GM12872 (cell line): ENCODE results near the gene LHFPL2.

Experiments
- TF ChIP-seq, protein P1 (sequence below): IDR thresholded peaks from 3 replicates; pipeline ENCODE4 v1.5.1; 2011; ENCODE audit warnings: low read depth, mild to moderate bottlenecking, low read length, moderate library complexity; ENCODE audit not compliant: insufficient read depth

The LHFPL2 gene

DNA sequence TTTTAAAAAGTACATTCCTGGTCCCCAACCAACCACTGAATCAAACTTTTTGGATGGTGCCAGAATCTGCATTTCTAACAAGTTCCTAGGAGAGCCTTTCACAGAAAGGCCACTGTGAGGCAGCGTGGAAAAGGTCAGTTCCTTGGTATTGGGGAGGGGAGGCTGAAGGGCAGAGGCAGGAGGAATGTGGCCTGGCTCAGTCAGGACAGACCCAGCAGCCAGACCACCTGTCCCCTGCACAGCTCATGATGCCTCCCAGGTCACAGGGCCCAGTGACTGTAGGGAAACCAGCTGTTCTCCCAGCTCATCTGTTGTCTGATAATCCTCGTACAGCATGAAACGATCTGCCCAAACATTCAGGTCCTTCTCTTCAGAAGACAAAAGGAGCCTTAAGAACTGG is 132.9 kb downstream of the LHFPL2 start:
- TF ChIP-seq, protein P1, sequence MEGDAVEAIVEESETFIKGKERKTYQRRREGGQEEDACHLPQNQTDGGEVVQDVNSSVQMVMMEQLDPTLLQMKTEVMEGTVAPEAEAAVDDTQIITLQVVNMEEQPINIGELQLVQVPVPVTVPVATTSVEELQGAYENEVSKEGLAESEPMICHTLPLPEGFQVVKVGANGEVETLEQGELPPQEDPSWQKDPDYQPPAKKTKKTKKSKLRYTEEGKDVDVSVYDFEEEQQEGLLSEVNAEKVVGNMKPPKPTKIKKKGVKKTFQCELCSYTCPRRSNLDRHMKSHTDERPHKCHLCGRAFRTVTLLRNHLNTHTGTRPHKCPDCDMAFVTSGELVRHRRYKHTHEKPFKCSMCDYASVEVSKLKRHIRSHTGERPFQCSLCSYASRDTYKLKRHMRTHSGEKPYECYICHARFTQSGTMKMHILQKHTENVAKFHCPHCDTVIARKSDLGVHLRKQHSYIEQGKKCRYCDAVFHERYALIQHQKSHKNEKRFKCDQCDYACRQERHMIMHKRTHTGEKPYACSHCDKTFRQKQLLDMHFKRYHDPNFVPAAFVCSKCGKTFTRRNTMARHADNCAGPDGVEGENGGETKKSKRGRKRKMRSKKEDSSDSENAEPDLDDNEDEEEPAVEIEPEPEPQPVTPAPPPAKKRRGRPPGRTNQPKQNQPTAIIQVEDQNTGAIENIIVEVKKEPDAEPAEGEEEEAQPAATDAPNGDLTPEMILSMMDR: no peak

DNA sequence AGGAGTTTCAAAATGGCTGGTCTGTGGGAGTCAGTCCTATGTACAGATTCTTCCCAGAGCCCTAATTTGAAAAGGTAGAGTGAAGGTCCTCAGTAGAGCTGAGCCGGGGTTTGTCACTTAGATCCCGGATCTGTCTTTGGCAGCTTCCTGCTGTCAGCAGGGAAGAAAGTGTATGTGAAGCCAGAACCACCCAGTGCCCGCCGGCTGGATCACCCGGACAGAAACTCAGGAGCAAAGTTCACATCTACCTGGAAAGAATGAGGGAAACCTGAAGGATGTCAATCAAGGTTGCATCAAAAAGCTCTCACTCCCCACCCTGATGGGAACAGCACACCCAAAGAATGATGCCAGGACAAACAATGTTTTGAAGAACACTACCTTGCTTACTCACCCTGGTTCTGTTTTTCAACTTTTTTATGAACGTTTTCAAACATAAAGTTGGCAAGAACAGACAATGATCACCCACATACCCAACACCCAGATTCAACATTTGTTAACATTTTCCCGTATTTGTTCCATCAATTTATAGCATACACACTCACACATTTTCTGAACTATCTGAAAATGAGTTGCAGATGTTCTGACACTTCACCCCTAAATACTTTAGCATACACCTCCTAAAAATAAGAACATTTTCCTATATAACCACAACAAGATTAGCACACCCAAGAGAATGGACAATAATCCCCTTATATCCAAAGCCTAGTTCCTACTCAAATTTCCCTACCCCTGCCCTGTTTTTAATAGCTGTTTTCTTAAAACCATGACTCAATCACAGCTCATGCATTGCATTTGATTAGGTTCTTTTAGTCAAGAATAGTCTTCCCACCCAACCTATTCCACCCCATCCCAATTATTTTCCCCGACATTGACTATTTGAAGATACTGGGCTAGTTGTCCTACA is 133.9 kb downstream of the LHFPL2 start:
- TF ChIP-seq, protein P1: no peak

DNA sequence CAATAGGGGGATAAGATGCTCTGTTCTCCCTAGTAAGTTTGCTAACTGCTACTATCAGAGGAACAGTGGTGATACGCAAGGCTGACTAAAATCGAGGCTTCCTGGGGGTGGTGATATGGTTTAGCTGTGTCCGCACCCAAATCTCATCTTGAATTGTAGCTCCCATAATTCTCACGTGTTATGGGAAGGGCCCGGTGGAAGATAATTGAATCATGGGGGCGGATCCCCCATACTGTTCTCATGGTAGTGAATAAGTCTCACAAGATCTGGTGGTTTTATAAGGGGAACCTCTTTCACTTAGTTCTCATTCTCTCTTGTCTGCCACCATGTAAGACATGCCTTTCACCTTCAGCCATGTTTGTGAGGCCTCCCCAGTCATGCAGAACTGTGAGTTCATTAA is 135.1 kb downstream of the LHFPL2 start:
- TF ChIP-seq, protein P1: no peak

DNA sequence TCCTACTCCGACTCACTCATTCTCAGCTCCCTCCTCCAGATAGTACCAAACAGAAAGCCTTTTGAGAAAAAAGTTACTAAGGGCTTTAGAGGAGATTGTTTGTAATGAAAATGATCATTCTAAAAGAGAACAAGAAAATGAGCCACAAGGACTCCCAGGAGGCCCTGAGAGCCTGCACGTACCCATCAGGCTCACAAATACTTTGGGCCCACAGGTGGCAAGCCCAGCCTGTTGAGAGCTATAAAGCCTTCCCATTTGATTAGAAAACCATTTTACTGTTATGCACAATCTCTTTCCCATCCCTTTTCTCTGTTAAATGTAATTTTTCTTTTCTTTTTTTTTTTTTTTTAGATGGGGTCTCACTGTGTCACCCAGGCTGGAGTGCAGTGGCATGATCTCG is 136.1 kb downstream of the LHFPL2 start:
- TF ChIP-seq, protein P1: no peak

DNA sequence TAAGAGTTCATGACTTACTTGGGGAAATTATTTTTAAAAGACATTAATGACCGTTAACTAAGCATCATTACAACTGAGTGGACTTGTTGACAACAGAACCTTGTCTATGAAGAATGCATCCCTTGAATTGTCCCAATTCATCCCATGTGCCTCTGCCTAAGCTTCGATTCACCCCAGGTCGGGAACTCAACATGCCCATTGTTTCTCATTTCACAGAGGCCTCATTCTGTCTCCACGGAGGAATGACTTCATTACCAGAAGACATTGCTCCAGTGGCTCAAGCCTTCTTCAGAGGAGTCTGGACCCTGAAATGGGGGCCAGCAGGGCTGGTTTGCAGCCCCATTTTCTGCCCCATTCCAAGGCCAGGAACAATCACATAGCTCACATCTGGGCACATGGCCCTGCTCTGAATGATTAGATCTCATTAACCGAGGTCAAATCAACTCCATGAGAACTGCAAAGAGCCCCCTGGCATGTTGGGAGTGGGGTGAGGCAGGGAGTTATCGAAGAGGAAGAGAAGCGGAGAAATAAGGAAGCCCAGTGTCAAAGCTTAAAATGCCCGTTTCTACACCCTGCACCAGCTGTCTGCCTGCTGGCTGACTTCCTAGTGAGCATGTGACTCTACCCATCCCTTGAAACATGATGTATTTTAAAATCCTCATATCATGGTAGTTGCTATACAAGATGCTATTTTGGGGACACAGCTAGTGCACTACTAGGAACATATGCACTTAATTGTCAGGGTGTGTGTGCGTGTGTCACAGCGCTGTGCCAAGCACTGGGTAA is 137.3 kb downstream of the LHFPL2 start:
- TF ChIP-seq, protein P1: no peak

DNA sequence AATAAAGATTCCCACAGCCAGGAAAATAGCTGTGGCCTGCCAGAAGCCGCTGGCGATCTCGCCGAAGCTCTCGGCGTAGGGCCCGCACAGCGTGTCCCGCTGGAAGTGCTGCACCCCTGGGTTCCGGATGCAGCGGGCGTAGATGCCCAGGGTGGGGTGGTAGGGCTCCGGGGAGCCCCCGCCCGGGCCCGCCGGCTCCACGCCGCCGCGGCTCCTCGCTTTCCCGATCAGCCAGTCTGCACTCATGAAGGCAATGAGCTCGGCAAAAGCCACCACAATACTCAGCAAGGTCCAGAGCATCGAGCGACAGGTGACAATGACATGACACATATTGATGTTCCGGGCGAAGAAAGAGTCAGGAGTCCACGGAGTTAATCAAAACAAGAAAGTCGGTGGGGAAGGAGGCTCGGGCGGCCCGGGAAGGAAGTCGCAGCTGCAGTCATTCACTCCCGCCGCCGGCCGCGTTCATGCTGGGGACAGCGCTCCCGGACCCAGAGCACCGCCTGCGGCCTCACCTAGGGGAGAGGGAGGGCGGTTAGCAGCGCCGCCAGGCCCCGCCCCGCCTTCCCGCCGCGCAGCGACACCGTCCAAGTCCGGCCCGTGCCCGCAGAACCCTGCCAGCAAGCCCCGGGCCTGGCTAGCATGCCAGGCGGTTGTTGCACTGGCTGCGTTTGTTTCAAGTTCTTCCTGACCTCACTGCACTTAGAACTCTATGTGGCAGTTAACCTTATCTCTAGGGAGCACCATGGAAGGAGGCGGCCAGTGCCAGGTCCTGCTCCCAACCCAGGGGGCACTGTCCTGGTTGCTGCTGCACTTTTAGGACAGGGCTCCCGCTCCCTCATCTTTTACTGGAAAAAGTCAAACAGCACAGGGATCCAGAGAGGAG is 138.4 kb downstream of the LHFPL2 start:
- TF ChIP-seq, protein P1: no peak
